NCI-H460 (cell line): ENCODE measurements around the gene COL28A1. TPM values are rescaled to one million over a fixed set of nuclear protein-coding genes. Genes with fewer than 3 reads are reported as not detected.

Experiments
- total RNA-seq: library from RNA; depleted of rRNA; stranded (reverse); fragments of >200 nt; shearing (Covaris generic); gene quantifications from 2 replicates; pipeline ENCODE4 v1.2.3, GENCODE V29; 2014; rRNA removed

The COL28A1 gene
- total RNA-seq, 1 experiment from 2014 or later: 0.12 TPM

Other genes starting within 250 kb of the COL28A1 start
- gene MIOS, start 31.0 kb upstream of the COL28A1 start, total RNA-seq: 49.7 and 61.5 TPM in 2 replicates
- 24.0 and 26.0 TPM in 2 replicates for gene UMAD1, start 104.9 kb upstream of the COL28A1 start, total RNA-seq
- gene RPA3, start 182.7 kb upstream of the COL28A1 start, total RNA-seq: 52.7 and 53.7 TPM in 2 replicates